ENCODE measurements around the gene ZNF646. TPM values are rescaled to one million over a fixed set of nuclear protein-coding genes. Genes with fewer than 3 reads are reported as not detected.

The ZNF646 gene
- total RNA-seq, 1 donor from 2014 or later = 11.6 TPM

GRCh38 chr16:31033709-31034492 lies 40.3 kb upstream of the ZNF646 start:
- Histone ChIP-seq H3K27me3 (no peaks in the 10 kb centered on the region), H3K27ac (peak overlapping the region; percentile 92 to 99)

GRCh38 chr16:31036691-31037090 lies 37.5 kb upstream of the ZNF646 start:
- no peak for DNase-seq (ENCODE audit: low spot score in 2 of 2)
- Histone ChIP-seq H3K36me3 (peaks cover 48 to 57% of the 10 kb centered on the region in 2 donors), H3K4me1 (peaks cover 3 to 10% of the 10 kb centered on the region in 2 donors), H3K27ac (no peak overlapping the region), H3K4me3 (no peak overlapping the region), H3K9me3 (no peaks in the 10 kb centered on the region), H3K27me3 (no peaks in the 10 kb centered on the region)
- intact Hi-C loops (cut with DNase I) = no loop called here
- TF ChIP-seq CTCF (IDR thresholded peaks at IDR 0.05) = no peak

More at GRCh38 chr16:31033709-31034492, 40.3 kb upstream of the ZNF646 start:
- intact Hi-C loops (cut with DNase I) = loop anchor here (1.0 kb wide), 5 partner anchors 37 to 108 kb away; partner anchors contain the start of genes HSD3B7, VKORC1, ZNF646 and ZNF668
- no peak for TF ChIP-seq CTCF (IDR thresholded peaks at IDR 0.05)
- peak; percentile 65 to 95 for DNase-seq (ENCODE audit: low spot score in 2 of 2)
- peaks cover 3 to 10% of the 10 kb centered on the region in 2 donors for H3K4me1 ChIP-seq
- no peaks in the 10 kb centered on the region for H3K9me3 ChIP-seq
- H3K36me3 ChIP-seq = peaks cover 23 to 33% of the 10 kb centered on the region in 2 donors
- peak overlapping the region; percentile 83 to 99 for H3K4me3 ChIP-seq

GRCh38 chr16:31038993-31039392 lies 35.2 kb upstream of the ZNF646 start:
- Histone ChIP-seq H3K4me3 (no peak overlapping the region), H3K4me1 (peaks cover 3 to 10% of the 10 kb centered on the region in 2 donors), H3K9me3 (no peaks in the 10 kb centered on the region), H3K27me3 (no peaks in the 10 kb centered on the region), H3K27ac (no peak overlapping the region), H3K36me3 (peaks cover 58 to 76% of the 10 kb centered on the region in 2 donors)
- no peak for DNase-seq (ENCODE audit: low spot score in 2 of 2)
- intact Hi-C loops (cut with DNase I) = no loop called here
- no peak for TF ChIP-seq CTCF (IDR thresholded peaks at IDR 0.05)

- intact Hi-C loops (cut with DNase I) = no loop called here
- Histone ChIP-seq H3K27me3 (no peaks in the 10 kb centered on the region), H3K36me3 (peaks cover 46 to 54% of the 10 kb centered on the region in 2 donors), H3K9me3 (no peaks in the 10 kb centered on the region), H3K27ac (no peak overlapping the region), H3K4me1 (no peaks in the 10 kb centered on the region), H3K4me3 (no peak overlapping the region)
- no peak for DNase-seq (ENCODE audit: low spot score in 2 of 2)
- no peak for TF ChIP-seq CTCF (IDR thresholded peaks at IDR 0.05)
These were observed 31.4 kb upstream of the ZNF646 start for GRCh38 chr16:31042866-31043265.

- no peaks in the 10 kb centered on the region for H3K27me3 ChIP-seq
- no peak overlapping the region for H3K27ac ChIP-seq
- DNase-seq (ENCODE audit: low spot score in 2 of 2) = no peak
- H3K4me1 ChIP-seq = no peaks in the 10 kb centered on the region
- intact Hi-C loops (cut with DNase I) = no loop called here
- H3K9me3 ChIP-seq = no peaks in the 10 kb centered on the region
- no peak for TF ChIP-seq CTCF (IDR thresholded peaks at IDR 0.05)
- H3K4me3 ChIP-seq = no peak overlapping the region
- H3K36me3 ChIP-seq = peaks cover 41 to 49% of the 10 kb centered on the region in 2 donors
These were observed 30.9 kb upstream of the ZNF646 start for GRCh38 chr16:31043352-31043751.

All from ascending aorta (tissue), 2 donors.